Fibroblast of lung (primary cell): ENCODE results near the gene STARD4. TPM values are rescaled to one million over a fixed set of nuclear protein-coding genes. Genes with fewer than 3 reads are reported as not detected.

Experiments
- DNase-seq, 2 donors: peaks; one replicate each; pipeline versions ENCODE4 v3.0.0 to v3.0.0-alpha.2; 2010; ENCODE audit warnings: low read depth in 2 of 2
- H2AFZ ChIP-seq: 2 replicates; pipeline ENCODE4 v1.5.1; 2012; ENCODE audit warnings: low read length, control low read depth, inconsistent platforms
- H3K27ac ChIP-seq: 2 replicates; pipeline ENCODE4 v1.5.1; 2011; ENCODE audit warnings: low read length, control low read depth; ENCODE audit not compliant: insufficient read depth
- H3K27me3 ChIP-seq: 2 replicates; pipeline ENCODE4 v1.5.1; 2011; ENCODE audit warnings: mild to moderate bottlenecking, low read length; ENCODE audit not compliant: control insufficient read depth, insufficient read depth
- H3K36me3 ChIP-seq: 2 replicates; pipeline ENCODE4 v1.5.1; 2011; ENCODE audit warnings: low read length; ENCODE audit not compliant: control insufficient read depth, insufficient read depth
- H3K4me1 ChIP-seq: 2 replicates; pipeline ENCODE4 v1.5.1; 2011; ENCODE audit warnings: low read length; ENCODE audit not compliant: control insufficient read depth, insufficient read depth; ENCODE audit errors: extremely low read depth
- H3K4me2 ChIP-seq: 2 replicates; pipeline ENCODE4 v1.5.1; 2011; ENCODE audit warnings: low read length, control low read depth; ENCODE audit not compliant: insufficient read depth; ENCODE audit errors: extremely low read depth
- H3K4me3 ChIP-seq, 4 experiments: fragments of 200-600 bp in 1 of 4; sonication (generic) in 1 of 4; replicated peaks in 1 of 4; 2 replicates each; pipeline ENCODE4 v1.5.1; 2011 to 2016; ENCODE audit warnings: low read length in 4 of 4, low read depth in 3 of 4, mild to moderate bottlenecking in 3 of 4, control low read depth in 2 of 4, inconsistent platforms in 1 of 4, mixed read lengths in 1 of 4; ENCODE audit not compliant: insufficient read depth in 1 of 4; ENCODE audit errors: control extremely low read depth in 1 of 4
- H3K79me2 ChIP-seq: 2 replicates; pipeline ENCODE4 v1.5.1; 2012; ENCODE audit warnings: mild to moderate bottlenecking, low read length, inconsistent platforms; ENCODE audit not compliant: control insufficient read depth, insufficient read depth
- H3K9ac ChIP-seq: 2 replicates; pipeline ENCODE4 v1.5.1; 2011; ENCODE audit warnings: mild to moderate bottlenecking, low read length, control low read depth; ENCODE audit not compliant: insufficient read depth
- H3K9me3 ChIP-seq: 2 replicates; pipeline ENCODE4 v1.5.1; 2012; ENCODE audit warnings: low read depth, low read length; ENCODE audit not compliant: control insufficient read depth, insufficient read depth
- H4K20me1 ChIP-seq: 2 replicates; pipeline ENCODE4 v1.5.1; 2011; ENCODE audit warnings: low read length; ENCODE audit not compliant: control insufficient read depth, insufficient read depth; ENCODE audit errors: extremely low read depth
- CTCF ChIP-seq, 2 donors: IDR thresholded peaks in 1 of 2; conservative IDR thresholded peaks in 1 of 2; 1 replicate in 1 of 2; 2 replicates in 1 of 2; pipeline ENCODE4 v1.5.1; 2011 to 2012; ENCODE audit warnings: low read length in 2 of 2, control low read depth in 1 of 2, inconsistent platforms in 1 of 2, low read depth in 1 of 2, mild to moderate bottlenecking in 1 of 2
- EZH2 ChIP-seq: IDR thresholded peaks from 2 replicates; pipeline ENCODE4 v1.5.1; 2012; ENCODE audit warnings: low read length, control low read depth, mild to moderate bottlenecking; ENCODE audit errors: missing control alignments
- polyA plus RNA-seq, 2 donors: library from polyadenylated mRNA; depleted of rRNA in 1 of 2; stranded (reverse) in 1 of 2; unstranded in 1 of 2; fragments of >200 nt; gene quantifications; 2 replicates each; pipeline ENCODE4 v1.2.1, GENCODE V29; 2011 to 2012; ENCODE audit warnings: missing spikeins in 1 of 2
- total RNA-seq: library from RNA; depleted of rRNA; stranded (reverse); fragments of >200 nt; gene quantifications from 2 replicates; pipeline ENCODE4 v1.2.1, GENCODE V29; 2014

The STARD4 gene
- total and polyA plus RNA-seq, 2 donors (not counting 1 experiment from before 2014, with no cell fraction given), result 74.6 to 154 TPM

- H3K4me1 ChIP-seq, result no peaks in the 10 kb centered on the region
- H3K27ac ChIP-seq, result no peak overlapping the region
- no peaks in the 10 kb centered on the region for H3K27me3 ChIP-seq
- no peak overlapping the region for H3K9ac ChIP-seq
- H3K79me2 ChIP-seq, result no peaks in the 10 kb centered on the region
- DNase-seq, result peak in 1 of 2 donors; percentile 49
- TF ChIP-seq EZH2, result no peak
- no peak for TF ChIP-seq CTCF (conservative IDR thresholded peaks at IDR 0.05 in 1 of 2, IDR thresholded peaks at IDR 0.05 in 1 of 2; ENCODE audit: low read depth in 1 of 2, low read length in 2 of 2)
- H4K20me1 ChIP-seq, result no peaks in the 10 kb centered on the region
- H2AFZ ChIP-seq, result no peak overlapping the region
- H3K4me3 ChIP-seq, result no peak overlapping the region
- no peak overlapping the region for H3K4me2 ChIP-seq
- H3K9me3 ChIP-seq, result no peaks in the 10 kb centered on the region
- H3K36me3 ChIP-seq, result no peaks in the 10 kb centered on the region
Observed at GRCh38 chr5:111551569-111552275, 39.4 kb upstream of the STARD4 start.

- Histone ChIP-seq H3K4me2 (no peak overlapping the region), H3K27ac (no peak overlapping the region), H3K9ac (no peak overlapping the region), H3K36me3 (no peaks in the 10 kb centered on the region), H2AFZ (no peak overlapping the region), H3K4me1 (no peaks in the 10 kb centered on the region), H4K20me1 (no peaks in the 10 kb centered on the region), H3K4me3 (no peak overlapping the region), H3K79me2 (no peaks in the 10 kb centered on the region), H3K27me3 (no peaks in the 10 kb centered on the region), H3K9me3 (no peaks in the 10 kb centered on the region)
- TF ChIP-seq EZH2 (no peak), CTCF (conservative IDR thresholded peaks at IDR 0.05 in 1 of 2, IDR thresholded peaks at IDR 0.05 in 1 of 2; ENCODE audit: low read depth in 1 of 2, low read length in 2 of 2) (no peak)
- DNase-seq, result peak in 1 of 2 donors; percentile 9
Observed at GRCh38 chr5:111551161-111551560, 38.8 kb upstream of the STARD4 start.

- Histone ChIP-seq H3K9ac (no peak overlapping the region), H3K27me3 (no peaks in the 10 kb centered on the region), H3K4me1 (no peaks in the 10 kb centered on the region), H3K4me3 (no peak overlapping the region), H3K36me3 (no peaks in the 10 kb centered on the region), H3K4me2 (peak overlapping the region; percentile 30), H2AFZ (peak overlapping the region; percentile 19), H3K9me3 (no peaks in the 10 kb centered on the region), H4K20me1 (no peaks in the 10 kb centered on the region), H3K79me2 (no peaks in the 10 kb centered on the region), H3K27ac (no peak overlapping the region)
- DNase-seq, result peak; percentile 95 to 97
- TF ChIP-seq CTCF (conservative IDR thresholded peaks at IDR 0.05 in 1 of 2, IDR thresholded peaks at IDR 0.05 in 1 of 2; ENCODE audit: low read depth in 1 of 2, low read length in 2 of 2) (peak; percentile 52 to 56), EZH2 (no peak)
Observed at GRCh38 chr5:111550282-111551020, 38.1 kb upstream of the STARD4 start.
